H9 (cell line): Measurements from ENCODE around the gene LRRC38. TPM values are rescaled to one million over a fixed set of nuclear protein-coding genes. Genes with fewer than 3 reads are reported as not detected.

ENCODE experiments used
- DNase-seq: peaks from one replicate; pipeline ENCODE4 v3.0.0-alpha.2; 2017
- H2AFZ ChIP-seq: one replicate; pipeline ENCODE4 v1.6.1; 2013; ENCODE audit warnings: mild to moderate bottlenecking, low read length, control low read depth, moderate library complexity
- H2AK5ac ChIP-seq: 2 replicates; pipeline ENCODE4 v1.6.1; 2013; ENCODE audit warnings: low read length, control low read depth, mixed read lengths; ENCODE audit not compliant: insufficient read length
- H2BK120ac ChIP-seq: one replicate; pipeline ENCODE4 v1.6.1; 2013; ENCODE audit warnings: low read depth, mild to moderate bottlenecking, low read length, control low read depth, inconsistent platforms; ENCODE audit not compliant: poor library complexity, severe bottlenecking
- H2BK12ac ChIP-seq: 2 replicates; pipeline ENCODE4 v1.6.1; 2013; ENCODE audit warnings: low read length, control low read depth, mixed read lengths, low read depth; ENCODE audit not compliant: insufficient read length
- H2BK15ac ChIP-seq: 2 replicates; pipeline ENCODE4 v1.6.1; 2013; ENCODE audit warnings: low read depth, low read length, control low read depth
- H2BK20ac ChIP-seq: one replicate; pipeline ENCODE4 v1.6.1; 2013; ENCODE audit warnings: low read depth, mild to moderate bottlenecking, low read length, control low read depth, inconsistent platforms; ENCODE audit not compliant: poor library complexity, severe bottlenecking
- H2BK5ac ChIP-seq: 2 replicates; pipeline ENCODE4 v1.6.1; 2013; ENCODE audit warnings: low read length, control low read depth, mixed read lengths; ENCODE audit not compliant: insufficient read length
- H3K14ac ChIP-seq: 2 replicates; pipeline ENCODE4 v1.6.1; 2013; ENCODE audit warnings: low read length, control low read depth; ENCODE audit not compliant: insufficient read depth
- H3K18ac ChIP-seq: 2 replicates; pipeline ENCODE4 v1.6.1; 2013; ENCODE audit warnings: low read depth, mild to moderate bottlenecking, mixed read lengths, low read length, control low read depth; ENCODE audit not compliant: insufficient read length
- H3K23ac ChIP-seq: 2 replicates; pipeline ENCODE4 v1.6.1; 2013; ENCODE audit warnings: low read length, control low read depth, mixed read lengths, low read depth; ENCODE audit not compliant: insufficient read length
- H3K23me2 ChIP-seq: 2 replicates; pipeline ENCODE4 v1.6.1; 2013; ENCODE audit warnings: low read depth, mild to moderate bottlenecking, mixed read lengths, low read length, control low read depth; ENCODE audit not compliant: insufficient read length, poor library complexity, severe bottlenecking
- H3K27ac ChIP-seq: 2 replicates; pipeline ENCODE4 v1.5.1; 2013; ENCODE audit warnings: low read length, control low read depth, mixed read lengths, low read depth; ENCODE audit not compliant: insufficient read length
- H3K27me3 ChIP-seq: 2 replicates; pipeline ENCODE4 v1.6.1; 2013; ENCODE audit warnings: low read length, control low read depth, inconsistent platforms; ENCODE audit not compliant: insufficient read depth
- H3K4ac ChIP-seq: 2 replicates; pipeline ENCODE4 v1.6.1; 2013; ENCODE audit warnings: low read depth, mild to moderate bottlenecking, control low read depth, inconsistent platforms, low read length, moderate library complexity
- H3K4me1 ChIP-seq: 2 replicates; pipeline ENCODE4 v1.6.1; 2013; ENCODE audit warnings: low read length, control low read depth, inconsistent platforms; ENCODE audit not compliant: insufficient read depth
- H3K4me2 ChIP-seq: 2 replicates; pipeline ENCODE4 v1.6.1; 2013; ENCODE audit warnings: low read length, control low read depth, mixed read lengths; ENCODE audit not compliant: insufficient read length, insufficient read depth
- H3K56ac ChIP-seq: 2 replicates; pipeline ENCODE4 v1.6.1; 2013; ENCODE audit warnings: low read depth, mild to moderate bottlenecking, mixed read lengths, low read length, control low read depth; ENCODE audit not compliant: insufficient read length
- H3K79me1 ChIP-seq: 2 replicates; pipeline ENCODE4 v1.6.1; 2013; ENCODE audit warnings: low read depth, mild to moderate bottlenecking, moderate library complexity, low read length, control low read depth, inconsistent platforms; ENCODE audit not compliant: insufficient read depth, poor library complexity, severe bottlenecking
- H3K79me2 ChIP-seq: 2 replicates; pipeline ENCODE4 v1.6.1; 2013; ENCODE audit warnings: low read length, control low read depth, inconsistent platforms; ENCODE audit not compliant: insufficient read depth
- H3K9ac ChIP-seq: 2 replicates; pipeline ENCODE4 v1.6.1; 2013; ENCODE audit warnings: low read length, control low read depth, mixed read lengths; ENCODE audit not compliant: insufficient read length; ENCODE audit errors: extremely low read depth
- H3K9me3 ChIP-seq: one replicate; pipeline ENCODE4 v1.6.1; 2013; ENCODE audit warnings: low read depth, low read length, inconsistent platforms; ENCODE audit not compliant: control insufficient read depth
- H3T11ph ChIP-seq: one replicate; pipeline ENCODE4 v1.6.1; 2013; ENCODE audit warnings: mild to moderate bottlenecking, low read length, control low read depth, inconsistent platforms
- H4K20me1 ChIP-seq: one replicate; pipeline ENCODE4 v1.6.1; 2013; ENCODE audit not compliant: control insufficient read depth, insufficient read length, insufficient read depth
- H4K5ac ChIP-seq: 2 replicates; pipeline ENCODE4 v1.6.1; 2013; ENCODE audit warnings: low read depth, mild to moderate bottlenecking, mixed read lengths, low read length, control low read depth; ENCODE audit not compliant: insufficient read length
- H4K8ac ChIP-seq: replicated peaks from 2 replicates; pipeline ENCODE4 v1.6.1; 2013; ENCODE audit warnings: low read length, control low read depth, mixed read lengths, low read depth; ENCODE audit not compliant: insufficient read length
- H4K91ac ChIP-seq: 2 replicates; pipeline ENCODE4 v1.6.1; 2013; ENCODE audit warnings: low read depth, mild to moderate bottlenecking, moderate library complexity, mixed read lengths, low read length, control low read depth; ENCODE audit not compliant: insufficient read length
- H3K27ac Mint-ChIP-seq, 3 experiments: 2 replicates in 2 of 3; 3 replicates in 1 of 3; pipeline ENCODE4 v1.8.0; 2020 to 2021; ENCODE audit warnings: mixed read lengths in 3 of 3, mild to moderate bottlenecking in 1 of 3, moderate library complexity in 1 of 3
- H3K27me3 Mint-ChIP-seq: 2 replicates; pipeline ENCODE4 v1.8.0; 2021; ENCODE audit warnings: low read depth, mild to moderate bottlenecking, moderate library complexity, mixed read lengths
- H3K36me3 Mint-ChIP-seq, 3 experiments: 2 replicates in 2 of 3; 3 replicates in 1 of 3; pipeline ENCODE4 v1.8.0; 2020 to 2021; ENCODE audit warnings: low read depth in 3 of 3, mixed read lengths in 3 of 3; ENCODE audit not compliant: insufficient read depth in 1 of 3
- H3K4me1 Mint-ChIP-seq, 2 experiments: 2 replicates each; pipeline ENCODE4 v1.8.0; 2020; ENCODE audit warnings: mixed read lengths in 2 of 2
- H3K4me3 Mint-ChIP-seq, 2 experiments: 2 replicates in 1 of 2; 3 replicates in 1 of 2; pipeline ENCODE4 v1.8.0; 2020 to 2021; ENCODE audit warnings: mild to moderate bottlenecking in 2 of 2, mixed read lengths in 2 of 2, moderate library complexity in 1 of 2
- H3K9me3 Mint-ChIP-seq, 2 experiments: 2 replicates in 1 of 2; 3 replicates in 1 of 2; pipeline ENCODE4 v1.8.0; 2020; ENCODE audit warnings: mild to moderate bottlenecking in 2 of 2, mixed read lengths in 2 of 2, moderate library complexity in 1 of 2
- CTCF ChIP-seq: fragments of 200-600 bp; sonication (generic); conservative IDR thresholded peaks from 3 replicates; pipeline ENCODE4 v1.8.0; 2021; ENCODE audit warnings: antibody characterized with exemption, mild to moderate bottlenecking
- whole genome bisulfite sequencing: extraction: QIAGEN DNeasy Blood & Tissue Kit; methylation state at CpG from one replicate; pipeline ENCODE4 v1.1.7; 2013; ENCODE audit warnings: missing lambda C conversion rate, low lambda C conversion rate, mixed read lengths; ENCODE audit not compliant: insufficient read length; ENCODE audit errors: extremely low coverage; 5-methylcytosine and 5-hydroxymethylcytosine counted together
- total RNA-seq: library from RNA; stranded (reverse); gene quantifications from 2 replicates; pipeline ENCODE4 v1.2.1, GENCODE V29; 2021

Gene LRRC38
- total RNA-seq, 1 experiment from 2014 or later = 0.72 TPM

GRCh38 chr1:13512472-13512871, 1.3 kb downstream of the LRRC38 start:
- H3K56ac ChIP-seq = no peak overlapping the region
- no peak overlapping the region for H3K18ac ChIP-seq
- H2AK5ac ChIP-seq = no peak overlapping the region
- H3K79me2 ChIP-seq = no peaks in the 10 kb centered on the region
- peak overlapping the region; percentile 67 to 86 for H3K4me3 Mint-ChIP-seq
- H4K5ac ChIP-seq = no peak overlapping the region
- H4K91ac ChIP-seq = no peak overlapping the region
- WGBS = no CpG with 5 or more reads among the region's 10 CpGs
- H3K27me3 ChIP-seq = peaks cover 37% of the 10 kb centered on the region
- no peaks in the 10 kb centered on the region for H3K9me3 ChIP-seq
- TF ChIP-seq CTCF = no peak
- H3K4ac ChIP-seq = no peak overlapping the region
- H3K4me1 ChIP-seq = peaks cover 2% of the 10 kb centered on the region; the same call in 1 of the 2 replicates
- no peak overlapping the region for H3K23ac ChIP-seq
- no peak overlapping the region for H3K9ac ChIP-seq
- H2BK5ac ChIP-seq = no peak overlapping the region
- H3K36me3 Mint-ChIP-seq = no peaks in the 10 kb centered on the region; a peak in 1 of 7 replicates
- no peak overlapping the region for H3K14ac ChIP-seq
- H3K27me3 Mint-ChIP-seq = peaks cover 90% of the 10 kb centered on the region
- no peak overlapping the region for H4K8ac ChIP-seq
- H3K27ac ChIP-seq = no peak overlapping the region
- H2AFZ ChIP-seq = no peak overlapping the region
- H2BK15ac ChIP-seq = no peak overlapping the region
- H3K79me1 ChIP-seq = no peaks in the 10 kb centered on the region
- H3K4me1 Mint-ChIP-seq = peaks cover 26% of the 10 kb centered on the region in 2 experiments
- peaks cover 0 to 2% of the 10 kb centered on the region in 2 experiments; a peak in 2 of 5 replicates for H3K9me3 Mint-ChIP-seq
- H3K27ac Mint-ChIP-seq = no peak overlapping the region
- no peak overlapping the region for H3T11ph ChIP-seq
- DNase-seq = no peak
- H2BK12ac ChIP-seq = no peak overlapping the region
- H4K20me1 ChIP-seq = no peaks in the 10 kb centered on the region
- H2BK20ac ChIP-seq = no peak overlapping the region
- peaks cover 11% of the 10 kb centered on the region for H3K23me2 ChIP-seq
- H3K4me2 ChIP-seq = peak overlapping the region; percentile 50
- no peak overlapping the region for H2BK120ac ChIP-seq
